NCI-H1092 (cell line): ENCODE data around the gene METTL1.

Experiments used
- DNase-seq: peaks from one replicate; lab custom pipeline; 2025; lab: John Stamatoyannopoulos, UW

Gene METTL1

DNA sequence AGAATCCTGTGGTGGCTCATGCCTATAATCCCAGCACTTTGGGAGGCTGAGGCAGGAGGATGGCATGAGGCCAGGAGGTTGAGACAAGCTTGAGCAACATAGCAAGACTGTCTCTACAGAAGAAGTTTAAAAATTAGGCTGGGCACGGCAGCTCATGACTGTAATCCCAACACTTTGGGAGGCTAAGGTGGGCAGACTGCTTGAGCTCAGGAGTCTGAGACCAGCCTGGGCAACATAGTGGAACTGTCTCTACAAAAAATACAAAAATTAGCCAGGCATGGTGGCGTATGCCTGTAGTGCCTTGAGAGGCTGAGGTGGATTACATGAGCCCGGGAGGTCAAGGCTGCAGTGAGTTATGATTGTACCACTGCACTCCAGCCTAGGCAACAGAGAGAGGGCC is 4.0 kb downstream of the METTL1 start:
- DNase-seq: no peak

DNA sequence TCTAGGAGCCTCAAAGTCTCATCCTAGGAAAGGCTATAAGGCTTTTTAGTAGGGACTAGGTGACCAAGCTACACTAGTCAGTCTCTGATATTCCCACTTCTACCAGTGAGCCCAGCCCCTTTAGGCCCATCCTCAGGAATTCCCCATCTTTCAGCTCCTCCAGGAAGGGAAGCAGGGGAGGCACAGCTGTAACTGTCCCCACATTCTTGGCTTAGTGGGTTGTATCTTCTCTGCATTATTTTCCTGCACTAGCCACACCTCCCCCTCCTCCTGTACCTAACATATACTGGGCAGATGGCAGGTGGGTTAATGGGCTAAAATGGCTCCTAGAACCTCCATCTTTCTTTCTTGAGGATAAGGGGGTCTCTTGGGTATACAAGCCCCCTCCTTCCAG is 4.6 kb downstream of the METTL1 start:
- DNase-seq: no peak

DNA sequence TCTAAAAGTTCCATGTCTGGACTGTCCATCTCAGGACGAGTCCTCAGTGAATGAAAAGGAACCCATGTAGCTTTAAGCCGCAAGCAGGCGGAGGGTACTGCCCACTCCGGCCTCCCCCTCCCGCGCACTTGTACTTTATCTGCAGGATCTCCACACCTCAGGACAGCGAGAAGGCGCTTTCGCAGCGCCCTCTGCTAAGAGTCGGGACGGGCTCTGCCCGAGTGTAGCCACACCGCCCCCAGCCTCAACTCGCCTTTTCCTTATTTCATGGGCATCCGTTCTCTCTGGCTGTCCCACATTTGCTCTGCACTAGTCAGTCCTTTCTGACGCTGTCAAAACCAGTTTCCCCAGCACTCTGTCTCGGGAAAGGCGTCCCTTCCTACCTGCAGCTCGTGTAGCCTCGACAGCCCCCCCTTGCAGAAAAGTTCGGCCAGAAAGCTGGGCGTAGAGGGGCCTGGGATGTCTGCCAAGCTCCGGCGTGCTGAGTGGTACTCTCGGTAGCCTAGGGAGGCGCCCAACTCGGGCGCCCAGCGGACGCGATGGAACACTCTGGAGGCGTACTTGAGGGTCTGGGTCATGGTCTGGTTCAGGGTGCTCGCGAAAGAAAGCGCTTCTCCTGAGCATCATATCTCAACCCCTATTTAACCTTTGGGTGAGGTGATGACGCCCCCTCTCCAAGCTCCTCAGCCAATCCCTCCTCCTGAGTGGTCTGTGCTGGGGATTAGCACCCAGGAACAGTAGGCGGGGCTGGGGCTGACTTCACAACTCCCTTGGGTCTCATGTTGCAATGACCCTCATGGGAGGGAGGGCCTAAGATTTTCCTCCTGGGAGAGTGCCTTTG is 5.2 kb downstream of the METTL1 start, which contains the start of gene CYP27B1:
TSS of gene CYP27B1 (minus strand) at position 615 of the 841 bp plus-strand sequence. CDS start at position 578, 37 bp downstream.
- no peak for DNase-seq

DNA sequence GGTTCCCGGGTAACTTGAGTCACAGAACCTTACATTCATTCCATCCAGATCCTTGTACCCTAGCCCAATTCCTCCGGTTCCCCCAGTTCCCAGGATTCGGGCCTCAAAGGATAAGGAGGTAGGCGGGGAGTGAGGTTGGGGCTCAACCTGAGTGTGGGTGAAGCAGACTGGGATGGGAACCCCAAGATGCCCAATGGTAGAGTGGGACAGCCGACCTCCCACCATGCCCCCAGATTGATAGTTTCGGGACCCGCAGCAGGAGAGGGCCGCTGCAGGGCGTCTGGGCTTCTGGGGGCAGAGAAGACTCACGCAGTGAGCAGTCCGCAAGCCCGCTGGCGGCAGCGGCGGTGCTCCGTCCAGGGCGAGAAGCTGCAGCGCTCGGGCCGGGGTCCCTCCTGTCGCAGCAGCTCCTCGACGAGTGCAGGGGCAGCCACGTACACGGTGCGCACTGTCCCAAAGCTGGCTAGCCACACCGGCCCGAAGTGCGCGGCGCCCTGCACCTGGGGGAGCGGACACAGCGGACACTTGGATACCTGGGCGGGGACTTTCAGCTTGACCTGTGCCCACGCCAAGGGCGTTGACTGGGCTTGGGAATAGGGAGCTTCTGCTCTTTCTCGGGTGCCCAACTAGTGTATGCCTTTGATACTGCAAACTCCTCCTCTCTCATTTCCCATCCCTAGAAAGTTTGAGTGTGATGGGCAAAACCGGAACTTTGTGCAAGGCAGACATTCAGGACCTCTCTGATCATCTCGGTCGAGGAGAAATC is 6.0 kb downstream of the METTL1 start:
- DNase-seq: no peak

DNA sequence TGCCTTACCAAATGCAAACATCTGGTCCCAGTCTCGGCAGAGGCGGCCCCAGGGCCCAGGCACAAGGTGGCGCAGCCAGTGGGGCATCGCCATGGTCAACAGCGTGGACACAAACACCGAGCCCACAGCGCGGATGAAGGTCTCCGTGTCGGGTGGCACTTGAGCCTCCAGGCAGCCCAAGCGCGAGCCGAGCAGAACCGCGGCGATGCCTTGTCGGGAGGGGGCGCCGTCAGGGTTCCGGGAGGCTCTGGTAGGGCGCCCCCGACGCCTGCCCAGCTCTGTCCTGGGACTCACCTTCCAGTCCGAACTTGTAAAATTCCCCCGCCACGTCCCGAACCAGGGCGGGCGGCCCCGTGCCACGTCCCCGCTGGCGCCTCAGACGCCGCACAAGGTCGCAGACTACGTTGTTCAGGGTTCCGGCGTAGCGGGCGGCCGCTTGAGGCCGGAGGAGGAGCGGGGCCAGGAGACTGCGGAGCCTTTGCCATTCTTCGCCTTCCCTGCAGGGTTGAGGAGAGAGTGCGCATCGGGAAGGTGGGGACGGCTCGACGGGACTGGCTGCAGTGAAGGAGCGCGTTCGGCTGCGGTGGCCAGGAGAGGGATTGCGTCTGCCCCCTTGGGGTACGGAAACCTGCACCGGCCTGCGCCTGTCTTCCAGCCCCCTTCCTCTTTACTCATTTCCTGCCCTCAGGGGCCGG is 6.8 kb downstream of the METTL1 start:
- DNase-seq: no peak

DNA sequence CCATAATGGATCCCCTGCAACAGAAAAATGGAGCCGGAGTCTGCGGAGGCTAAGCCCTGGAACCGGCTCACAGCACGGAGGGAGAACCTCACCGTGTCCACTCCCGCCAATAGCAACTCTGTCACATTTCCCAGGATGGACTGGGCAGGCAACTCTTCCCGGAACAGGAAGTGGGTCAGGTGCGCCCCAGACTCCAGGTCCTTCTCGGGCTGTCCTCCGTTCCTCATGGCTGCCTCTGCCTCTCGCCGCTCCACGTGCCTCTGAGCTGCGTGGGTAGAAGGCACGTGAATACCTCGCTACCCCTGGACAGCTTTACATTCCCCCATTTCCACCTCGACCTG is 7.3 kb downstream of the METTL1 start:
- no peak for DNase-seq

DNA sequence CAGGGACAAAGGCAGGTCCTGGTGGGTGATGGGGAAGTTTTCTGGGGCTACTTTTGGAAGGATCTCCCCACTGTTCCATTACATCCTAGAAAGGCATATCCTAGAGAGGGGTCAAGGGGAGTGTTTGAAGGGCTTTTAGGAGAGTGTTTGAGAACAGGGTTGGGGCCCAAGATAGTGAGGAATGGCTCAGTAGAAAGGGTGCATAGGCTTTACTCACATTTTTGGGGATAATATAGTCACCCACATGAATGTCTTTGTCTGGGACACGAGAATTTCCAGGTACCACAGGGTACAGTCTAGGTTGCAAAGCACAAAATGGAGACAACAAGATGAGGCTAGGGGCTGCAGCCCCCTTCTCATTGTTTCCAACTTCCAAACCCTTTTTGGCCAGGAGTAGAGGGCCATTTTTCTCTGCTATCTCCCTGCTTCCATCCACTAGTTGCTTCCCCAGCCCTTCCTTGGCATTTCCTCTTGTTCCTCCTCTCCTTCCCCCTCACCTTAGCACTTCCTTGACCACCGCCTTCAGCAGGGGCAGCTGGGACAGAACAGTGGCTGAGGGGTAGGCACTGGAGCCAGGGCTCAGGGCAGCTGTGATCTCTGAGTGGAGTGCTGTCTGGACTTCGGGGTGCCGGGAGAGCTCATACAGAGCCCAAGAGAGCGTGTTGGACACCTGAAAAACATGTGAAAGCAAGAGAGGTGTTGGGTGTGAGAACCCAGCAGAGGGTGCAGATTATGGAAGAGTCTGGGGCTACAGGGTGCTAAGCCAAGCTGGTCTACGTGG is 7.8 kb downstream of the METTL1 start:
- DNase-seq: no peak

DNA sequence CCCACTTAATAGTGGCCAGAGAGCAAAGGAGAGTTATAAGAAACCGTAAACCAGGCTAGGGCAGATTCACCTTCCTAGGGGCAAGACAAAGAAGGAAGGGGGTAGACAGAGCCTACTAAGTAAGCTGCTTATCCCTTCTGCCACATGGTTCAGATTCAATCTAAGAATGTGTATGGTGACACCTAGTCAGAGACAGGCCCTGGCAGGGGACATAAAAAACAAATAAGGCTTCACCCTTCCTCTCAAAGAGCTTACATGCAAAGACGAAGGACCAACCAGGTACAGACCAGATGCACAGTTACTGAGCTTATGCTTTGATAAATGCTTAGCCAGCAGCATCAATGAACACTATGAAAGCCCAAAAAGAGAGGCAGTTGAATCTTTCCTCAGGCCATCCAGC is 9.4 kb downstream of the METTL1 start:
- DNase-seq: no peak

DNA sequence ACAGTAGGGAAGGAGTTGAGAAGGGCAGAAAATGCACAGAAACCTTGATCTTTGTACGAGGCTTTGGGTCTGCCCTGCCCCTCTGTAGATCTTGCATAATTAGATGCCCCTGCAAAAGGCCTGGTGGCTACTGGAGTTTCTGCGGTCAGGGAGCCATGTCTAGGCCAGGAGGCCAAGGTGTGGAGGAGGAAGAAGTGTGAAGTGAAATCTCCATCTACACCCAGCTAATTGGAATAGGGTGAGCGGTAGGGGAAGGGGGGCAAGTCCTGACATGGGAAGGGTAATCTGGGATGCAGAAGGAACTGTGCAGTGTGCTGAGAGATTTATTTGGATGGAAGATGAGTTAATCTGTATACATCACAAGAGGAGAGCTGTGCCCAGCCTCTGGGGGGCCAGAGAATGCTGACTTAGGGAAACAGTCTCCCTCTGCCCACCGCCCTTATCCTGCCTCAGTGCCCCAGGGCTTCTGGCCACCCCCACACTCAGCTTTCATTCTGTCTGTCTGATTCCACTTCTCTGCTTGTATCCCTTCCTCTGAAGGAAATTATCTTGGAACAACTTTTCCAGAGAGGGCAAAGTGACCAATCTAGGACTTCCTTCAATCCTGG is 10.4 kb downstream of the METTL1 start:
- DNase-seq: no peak

DNA sequence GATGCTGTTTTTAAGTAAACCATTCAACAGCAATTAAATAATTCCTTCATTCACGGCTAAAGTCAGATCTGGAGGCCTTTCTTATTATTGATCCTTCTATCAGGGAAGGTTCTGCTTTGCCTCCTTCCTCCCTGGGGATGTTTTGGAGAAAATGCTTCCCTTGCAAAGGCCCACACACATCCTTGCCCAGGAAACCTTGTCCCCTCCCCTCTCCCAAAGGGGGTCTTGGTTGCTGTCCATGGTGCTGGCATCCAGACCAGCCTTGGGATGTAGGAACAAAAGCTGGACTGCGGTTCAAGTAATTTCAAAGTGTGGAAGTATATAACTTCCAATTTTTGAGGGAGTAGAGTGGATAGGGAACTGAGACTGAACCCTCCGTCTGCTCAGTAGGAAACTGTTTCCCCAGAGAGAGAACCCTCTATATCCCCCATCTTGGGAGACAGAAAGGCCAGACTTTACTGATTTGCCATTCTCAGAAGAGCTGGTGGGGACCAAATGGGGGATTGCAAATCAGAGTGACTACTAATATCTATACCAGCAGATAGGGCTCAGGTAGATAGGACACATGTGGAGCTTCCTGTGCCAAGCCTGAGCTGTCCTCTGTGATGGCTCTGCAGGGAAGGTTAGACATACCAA is 11.4 kb downstream of the METTL1 start:
- DNase-seq: no peak

DNA sequence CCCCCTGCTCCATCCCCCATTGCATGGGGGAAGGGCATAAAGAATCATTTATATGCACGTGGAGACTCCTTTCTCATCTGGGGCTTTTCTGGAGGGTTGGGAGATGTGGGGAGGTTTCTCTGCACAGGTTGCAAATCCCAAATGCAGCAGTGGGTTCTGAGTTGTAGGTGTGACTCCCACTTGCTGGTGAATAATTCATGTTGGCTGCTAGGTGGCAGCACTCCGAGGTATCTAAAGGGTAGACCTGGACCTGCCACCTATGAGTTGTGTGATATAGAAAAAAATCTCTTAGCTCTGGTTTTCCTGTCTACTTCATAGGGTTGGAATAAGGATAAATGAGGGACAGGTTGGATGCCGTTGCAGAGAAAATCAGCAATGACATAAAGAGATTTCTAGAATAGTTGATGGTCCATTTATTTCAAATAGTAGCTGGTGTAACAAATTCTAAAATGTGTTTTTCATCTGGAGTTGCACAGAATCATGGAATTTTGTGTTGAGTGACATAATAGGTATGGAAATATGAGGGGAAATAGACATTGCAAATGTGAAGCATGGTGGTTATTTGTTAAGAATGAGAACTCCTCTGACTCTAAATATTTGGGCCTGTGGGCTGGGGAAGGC is 12.4 kb downstream of the METTL1 start:
- no peak for DNase-seq

DNA sequence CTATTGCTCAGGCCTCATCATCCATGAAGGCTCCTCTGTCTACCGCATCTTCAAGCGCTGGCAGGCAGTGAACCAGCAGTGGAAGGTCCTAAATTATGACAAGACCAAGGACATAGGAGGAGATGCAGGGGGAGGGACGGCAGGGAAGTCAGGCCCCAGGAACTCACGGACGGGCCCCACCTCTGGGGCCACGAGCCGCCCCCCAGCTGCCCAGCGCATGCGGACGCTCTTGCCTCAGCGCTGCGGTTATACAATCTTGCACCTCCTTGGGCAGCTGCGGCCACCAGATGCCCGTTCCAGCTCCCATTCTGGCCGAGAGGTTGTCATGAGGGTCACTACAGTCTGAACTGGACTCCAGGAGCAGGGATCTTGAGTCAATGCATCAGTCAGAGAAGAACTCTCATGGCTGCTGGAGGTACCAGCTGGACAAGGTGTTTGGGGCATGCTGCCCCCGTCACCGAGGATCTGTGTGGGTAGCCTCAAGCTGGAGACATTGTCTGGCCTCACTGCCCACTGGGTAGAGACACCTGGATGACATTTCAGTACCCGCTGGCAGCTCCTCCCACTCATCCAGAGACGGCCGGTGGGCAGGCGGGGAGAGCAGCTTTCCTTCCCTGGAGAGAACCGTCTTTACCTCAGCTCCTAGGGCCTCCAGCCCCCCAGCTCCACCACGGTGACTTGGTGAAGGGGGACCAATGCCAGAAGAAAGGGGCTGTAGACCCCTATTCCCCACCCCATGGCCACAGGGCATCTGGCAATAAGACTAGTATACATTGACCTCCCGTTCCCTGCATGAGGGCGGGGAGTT is 13.1 kb downstream of the METTL1 start:
- DNase-seq: no peak

DNA sequence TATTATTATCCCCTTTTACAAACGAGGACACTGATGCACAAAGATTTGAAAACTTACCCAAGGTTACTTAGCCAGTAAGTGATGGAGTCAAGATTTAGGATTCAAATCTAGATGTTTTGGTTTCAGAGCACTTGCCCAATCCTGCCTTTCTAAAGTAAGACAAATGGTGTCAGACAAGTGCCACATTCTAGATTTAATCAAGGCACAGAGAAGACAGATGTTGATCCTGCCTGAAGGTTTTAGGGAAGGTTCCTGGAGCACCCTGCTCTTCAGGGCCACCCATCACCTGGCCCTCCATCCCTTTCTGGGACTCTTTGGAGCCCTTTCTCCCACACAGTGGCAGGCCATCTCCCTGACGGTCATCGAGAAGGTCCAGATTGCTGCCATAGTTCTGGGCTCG is 14.1 kb downstream of the METTL1 start:
- no peak for DNase-seq

DNA sequence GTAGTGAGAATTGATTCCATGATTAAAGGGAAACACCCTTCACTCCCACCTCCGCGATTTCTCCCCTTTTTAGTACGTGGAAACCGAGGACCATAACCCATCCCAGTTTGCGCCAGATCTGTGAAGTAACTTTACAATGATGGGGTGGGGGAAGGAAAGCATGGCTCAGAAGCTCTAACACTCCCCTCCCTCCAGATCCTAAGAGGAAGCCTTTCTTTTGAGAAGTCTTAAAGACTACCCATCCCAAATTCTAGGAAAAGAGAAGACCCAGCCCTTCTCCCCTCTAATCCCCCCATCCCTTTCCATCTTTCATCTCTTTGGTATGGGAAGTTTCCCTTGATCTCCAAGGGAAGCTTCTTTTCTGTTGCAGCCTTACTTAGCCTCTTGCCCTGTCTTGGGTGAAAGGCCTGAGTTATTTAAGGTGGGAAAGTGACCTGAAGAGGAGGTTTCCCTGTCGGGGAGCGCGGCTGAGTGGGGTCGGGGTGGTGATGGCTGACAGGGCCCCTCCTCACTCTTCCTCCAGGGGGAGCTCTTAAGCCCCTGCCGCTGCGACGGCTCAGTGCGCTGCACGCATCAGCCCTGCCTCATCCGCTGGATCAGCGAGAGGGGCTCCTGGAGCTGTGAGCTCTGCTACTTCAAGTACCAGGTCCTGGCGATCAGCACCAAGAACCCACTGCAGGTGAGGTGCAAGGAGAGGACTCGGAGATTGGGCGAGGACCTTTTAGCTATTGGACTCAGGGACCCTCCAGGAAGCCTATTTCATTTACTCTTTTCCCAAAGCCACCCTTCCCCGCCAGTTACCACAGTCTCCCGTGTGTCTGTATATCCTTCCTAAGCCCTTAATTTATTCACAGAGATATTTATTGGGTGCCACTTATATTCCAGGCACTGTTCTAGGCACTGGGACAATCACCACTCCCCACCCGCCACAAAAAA is 15.2 kb downstream of the METTL1 start:
- no peak for DNase-seq

DNA sequence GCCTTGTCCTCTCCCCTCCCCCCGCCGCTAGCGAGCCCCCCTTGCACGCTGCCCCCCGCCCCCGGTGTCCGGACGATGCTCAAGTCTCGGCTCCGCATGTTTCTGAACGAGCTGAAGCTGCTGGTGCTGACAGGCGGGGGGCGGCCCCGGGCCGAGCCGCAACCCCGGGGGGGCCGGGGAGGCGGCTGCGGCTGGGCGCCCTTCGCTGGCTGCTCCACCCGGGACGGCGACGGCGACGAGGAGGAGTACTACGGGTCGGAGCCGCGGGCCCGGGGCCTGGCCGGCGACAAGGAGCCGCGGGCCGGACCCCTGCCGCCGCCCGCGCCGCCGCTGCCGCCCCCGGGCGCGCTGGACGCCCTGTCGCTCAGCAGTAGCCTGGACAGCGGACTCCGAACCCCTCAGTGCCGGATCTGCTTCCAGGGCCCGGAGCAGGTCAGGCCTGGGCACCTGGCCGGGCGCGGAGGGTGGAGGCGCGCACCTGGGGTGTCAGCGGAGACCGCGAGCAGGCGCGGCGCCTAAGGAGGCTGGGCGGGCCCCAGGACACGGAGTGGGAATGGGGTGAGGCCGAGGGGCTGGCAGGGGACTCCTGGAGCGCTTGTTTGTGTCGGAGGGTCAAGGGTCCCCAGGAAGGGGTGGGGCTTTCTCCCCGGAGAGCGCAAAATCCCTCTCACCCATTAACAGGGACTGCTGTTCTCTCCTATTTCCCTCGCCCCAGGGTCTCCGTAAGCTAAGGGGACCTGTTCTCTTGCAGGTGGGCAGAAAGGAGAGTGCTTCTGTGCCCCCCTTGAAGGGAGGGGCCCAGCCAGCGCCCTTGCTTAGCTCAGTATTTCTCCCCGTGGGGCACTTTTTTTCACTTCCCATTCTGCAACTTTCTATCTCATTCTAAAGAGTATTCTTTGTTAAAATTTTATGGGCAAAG is 16.2 kb downstream of the METTL1 start:
- no peak for DNase-seq

DNA sequence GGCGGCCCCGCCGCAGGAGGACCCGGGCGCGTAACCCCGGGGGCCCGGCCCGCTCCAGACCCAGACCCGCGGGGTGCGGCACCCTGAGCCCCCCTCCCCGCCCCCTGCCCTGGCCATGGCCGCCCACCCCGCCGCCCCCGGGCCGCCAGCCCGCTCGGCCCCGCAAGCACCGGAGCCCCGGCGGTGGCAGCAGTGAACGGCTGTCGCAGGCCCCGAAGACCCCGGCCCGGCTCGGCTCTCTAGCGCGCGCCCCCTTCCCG is 16.8 kb downstream of the METTL1 start:
- no peak for DNase-seq

DNA sequence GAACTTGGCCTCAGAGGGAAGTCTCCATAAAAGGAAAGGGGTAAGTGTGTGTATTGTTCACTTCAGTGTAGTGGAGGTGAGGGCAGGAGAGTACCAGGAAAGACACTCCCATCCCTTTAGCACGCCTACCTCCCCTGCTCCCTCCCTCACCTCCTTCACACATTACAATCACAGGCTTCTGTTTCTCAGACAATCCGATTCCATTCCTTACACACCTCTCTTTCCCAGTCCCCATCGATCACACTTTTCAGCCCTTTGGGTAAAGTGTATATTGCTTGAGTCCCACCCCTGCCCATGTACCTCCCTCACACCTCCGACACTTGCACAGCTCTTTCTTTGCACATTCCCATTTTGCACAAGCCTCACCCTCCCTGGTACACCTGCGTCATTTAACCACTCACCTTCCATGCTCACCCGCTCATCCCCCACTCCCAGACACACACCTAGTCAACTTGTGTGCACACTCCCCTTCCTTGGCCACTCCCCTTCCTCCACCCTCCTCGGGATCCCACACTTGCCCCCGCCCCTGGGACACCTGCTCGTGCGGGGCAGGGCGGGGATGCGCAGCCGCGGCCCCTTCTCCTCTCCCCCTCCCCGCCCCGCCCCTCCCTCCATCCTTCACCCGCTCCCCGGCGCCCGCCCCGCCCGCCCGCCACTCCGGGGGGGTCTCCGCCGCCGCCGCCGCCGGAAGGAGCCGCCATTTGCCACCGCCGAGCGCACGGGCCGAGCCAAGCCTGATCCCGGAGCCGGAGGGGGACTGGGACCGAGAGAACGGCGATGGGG is 17.3 kb downstream of the METTL1 start, which contains the start of gene MARCHF9:
TSS of gene MARCHF9 (plus strand) at position 693 of the 783 bp plus-strand sequence. CDS start 426 bp downstream, outside the sequence.
- peak; percentile 38 for DNase-seq
